DMS114 treated with DMSO at 0.1 percent for 48 hours (cell line): ENCODE measurements around the gene LMO2.
"Not testable (repeated sequence)": the region's sequence is repeated elsewhere in the genome, so short reads cannot be mapped to it uniquely, and the experiment has no call there.

Experiments
- DNase-seq: peaks from one replicate; lab custom pipeline; 2025; ENCODE audit not compliant: unreplicated experiment; lab: John Stamatoyannopoulos, UW

LMO2 gene

DNA sequence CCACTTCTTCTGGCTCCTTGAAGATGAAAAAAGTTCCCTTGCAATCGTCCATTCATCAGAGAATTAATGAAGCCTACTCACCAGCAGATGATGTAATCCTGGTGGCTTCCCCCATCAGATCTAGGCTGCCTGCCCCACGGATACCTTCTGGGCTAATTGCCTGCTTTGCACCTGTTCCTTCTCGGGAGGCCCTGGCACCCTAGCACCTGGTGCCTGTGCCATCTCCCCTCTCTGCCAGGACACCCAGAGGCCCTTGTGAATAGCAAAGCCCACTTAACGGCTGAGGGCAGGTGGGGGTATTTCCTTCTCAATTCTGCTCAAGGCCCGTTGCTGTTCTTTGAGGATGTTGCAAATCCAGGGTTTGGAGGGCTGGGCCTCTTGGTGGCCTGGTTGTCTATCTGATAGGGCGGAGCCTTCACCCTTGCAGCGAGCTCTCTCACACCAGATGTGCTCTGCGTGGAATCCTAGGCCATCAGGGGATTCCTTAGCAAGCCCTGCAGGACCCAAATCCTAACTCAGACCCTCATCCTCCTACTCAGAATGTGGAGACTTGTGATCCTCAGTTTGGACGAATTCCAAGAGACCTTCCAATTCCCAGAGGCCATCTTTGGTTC, at the start of gene LMO2:
Gene LMO2 (minus strand): TSS at position 363 of the 614 bp plus-strand sequence. CDS start 22,360 bp downstream, outside the sequence.
- no peak for DNase-seq

DNA sequence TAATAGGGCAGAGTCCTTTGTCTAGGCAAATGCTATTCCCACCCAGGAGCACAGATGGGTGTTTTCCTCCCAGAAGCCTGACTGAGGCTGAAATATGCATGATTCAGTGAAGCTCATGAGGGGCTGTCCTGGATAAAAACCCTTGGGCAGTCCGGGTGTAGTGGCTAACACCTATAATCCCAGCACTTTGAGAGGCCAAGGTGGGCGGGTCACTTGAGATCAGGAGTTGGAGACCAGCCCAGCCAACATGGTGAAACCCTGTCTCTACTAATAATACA, 48.6 kb upstream of the LMO2 start:
- DNase-seq = no peak

DNA sequence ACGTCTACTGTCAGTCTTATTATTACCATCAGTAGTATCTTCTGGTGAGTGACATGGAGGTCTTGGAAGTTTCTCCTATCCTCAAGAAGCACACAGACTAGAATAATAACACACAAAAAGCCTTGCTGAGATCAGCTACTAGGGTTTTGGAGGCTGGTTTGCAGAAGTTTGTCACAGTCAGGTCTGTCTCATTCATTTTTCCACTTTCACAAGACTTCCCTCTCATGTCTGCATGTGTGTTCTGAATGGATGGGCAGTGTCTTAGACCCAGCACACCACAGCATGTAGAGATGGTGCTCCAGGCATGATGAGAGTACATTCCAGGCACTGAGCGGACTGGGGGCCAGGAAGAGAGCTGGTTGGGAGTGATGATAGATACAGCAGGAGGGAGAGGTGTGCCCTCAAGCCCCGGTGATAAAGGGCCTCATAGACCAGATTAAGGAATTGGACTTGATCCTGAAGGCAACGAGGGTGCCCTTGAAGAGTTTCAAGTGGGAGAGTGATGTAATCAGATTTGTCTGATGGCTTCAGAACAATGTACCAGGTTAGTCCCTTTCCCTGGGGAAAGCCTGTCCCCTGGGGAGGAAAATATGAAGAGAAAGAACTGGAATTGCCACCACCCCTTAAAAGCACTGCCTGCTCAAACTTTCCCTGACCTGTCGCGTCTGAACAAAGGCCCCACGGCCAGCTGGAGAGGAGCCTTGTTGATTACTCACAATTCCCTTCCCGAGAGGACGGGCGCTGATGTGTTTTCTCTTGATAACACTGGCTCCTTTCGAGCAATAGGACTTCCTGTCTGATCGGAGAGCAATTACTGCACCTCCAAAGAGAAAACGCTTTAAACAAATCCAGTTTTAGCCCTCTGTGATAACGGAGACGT, 45.1 kb upstream of the LMO2 start:
- DNase-seq = no peak

DNA sequence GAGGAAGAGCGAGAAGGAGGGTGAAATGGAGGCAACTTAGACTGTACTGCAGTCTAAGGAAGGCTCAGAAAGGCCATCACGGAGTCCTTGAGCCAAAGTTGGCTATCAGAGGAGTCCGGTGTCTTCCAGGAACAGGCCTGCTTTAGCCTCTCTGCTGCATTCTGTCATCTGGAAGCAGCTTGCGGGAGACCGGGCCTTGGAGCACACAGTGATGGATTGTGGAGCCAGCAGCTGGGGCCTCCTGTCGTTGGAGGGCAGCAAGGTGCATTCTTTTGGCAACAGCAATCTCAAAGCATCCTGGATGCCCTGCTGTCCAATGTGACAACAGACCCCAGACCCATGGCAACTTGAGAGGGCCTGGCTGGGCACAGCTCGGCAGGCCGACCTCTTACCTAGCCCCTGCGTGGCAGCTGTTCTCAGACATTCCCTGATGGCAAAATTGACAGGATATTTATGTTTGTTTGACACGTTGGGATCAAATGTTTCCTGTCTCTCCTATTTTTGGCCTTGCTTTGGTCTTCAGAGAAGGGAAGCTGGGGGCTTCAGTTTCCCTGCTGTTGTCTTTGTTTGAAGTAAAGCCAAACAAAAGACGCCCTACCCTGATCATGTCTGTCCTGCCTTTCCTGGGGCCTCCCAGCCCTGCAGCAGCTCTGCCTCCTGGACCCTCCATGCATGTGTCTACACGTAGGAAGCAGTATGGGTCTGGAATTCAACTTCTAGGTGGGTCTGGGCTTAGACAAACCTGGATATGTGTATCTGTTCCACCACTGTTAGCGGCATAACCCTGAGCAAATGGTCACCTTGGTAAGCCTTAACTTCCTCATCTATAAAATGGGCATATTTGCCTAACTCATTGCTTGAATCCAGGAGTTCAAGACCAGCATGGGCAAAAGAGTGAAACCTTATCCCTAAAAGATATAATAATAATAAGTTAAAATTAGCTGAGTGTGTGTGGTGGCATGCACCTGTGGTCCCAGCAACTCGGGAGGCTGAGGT, 43.9 kb upstream of the LMO2 start:
- no peak for DNase-seq

DNA sequence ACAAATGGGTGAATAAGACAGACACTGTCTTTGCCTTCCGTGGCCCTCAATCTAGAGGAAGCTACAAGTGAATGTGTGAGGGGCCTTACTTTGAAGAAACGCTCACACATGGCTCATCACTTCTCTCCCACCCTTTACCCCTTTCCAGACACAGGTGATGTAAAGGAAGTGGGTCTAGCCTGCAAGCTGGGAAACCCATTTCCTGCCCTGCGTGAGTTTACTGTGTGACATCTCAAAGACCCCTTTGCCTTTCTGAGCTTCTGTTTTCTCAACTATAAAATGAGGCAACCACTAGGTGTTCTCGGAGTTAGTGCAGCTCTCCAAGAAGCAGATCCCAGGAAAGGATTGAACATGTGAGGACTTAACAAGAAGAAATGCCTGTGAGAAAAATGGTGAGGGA, 43.1 kb upstream of the LMO2 start:
- DNase-seq = no peak

DNA sequence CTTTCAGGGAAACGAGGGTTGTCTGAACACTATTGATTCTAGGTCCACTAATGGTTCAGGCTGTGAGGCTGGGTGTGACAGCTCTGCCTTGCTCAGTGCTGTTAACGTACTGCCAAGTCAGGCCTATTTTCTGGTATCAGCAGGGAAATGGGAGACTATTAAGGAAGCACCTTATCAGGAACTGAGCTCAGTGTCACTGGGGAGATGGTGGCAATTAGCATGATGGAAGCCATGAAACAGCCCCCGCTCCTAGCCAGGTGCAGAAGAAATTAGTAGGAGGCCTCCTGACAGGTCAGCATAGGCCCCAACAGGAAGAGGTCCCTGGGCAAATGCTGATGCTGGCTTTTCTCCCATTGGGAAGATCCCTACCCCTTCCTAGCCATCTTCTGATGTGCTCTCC, 42.6 kb upstream of the LMO2 start:
- no peak for DNase-seq

DNA sequence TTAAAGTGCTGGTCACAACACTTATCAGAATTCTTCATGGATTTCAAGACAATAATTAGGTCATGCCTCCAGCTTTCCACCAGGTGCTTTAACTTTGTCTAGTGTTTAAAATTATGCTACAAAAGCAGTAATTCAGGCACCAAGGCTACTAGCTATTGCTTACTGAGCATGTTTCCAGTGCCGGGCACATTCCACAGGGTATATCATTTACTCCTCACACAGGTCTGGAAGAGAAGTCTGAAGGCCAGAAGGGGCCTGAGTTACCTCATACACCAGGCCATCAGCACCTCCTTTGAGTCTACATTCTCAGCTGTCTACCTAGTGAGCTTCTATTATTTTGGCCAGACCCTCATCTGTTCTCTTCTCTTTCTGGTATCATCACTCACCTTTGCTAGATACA, 41.7 kb upstream of the LMO2 start:
- no peak for DNase-seq

DNA sequence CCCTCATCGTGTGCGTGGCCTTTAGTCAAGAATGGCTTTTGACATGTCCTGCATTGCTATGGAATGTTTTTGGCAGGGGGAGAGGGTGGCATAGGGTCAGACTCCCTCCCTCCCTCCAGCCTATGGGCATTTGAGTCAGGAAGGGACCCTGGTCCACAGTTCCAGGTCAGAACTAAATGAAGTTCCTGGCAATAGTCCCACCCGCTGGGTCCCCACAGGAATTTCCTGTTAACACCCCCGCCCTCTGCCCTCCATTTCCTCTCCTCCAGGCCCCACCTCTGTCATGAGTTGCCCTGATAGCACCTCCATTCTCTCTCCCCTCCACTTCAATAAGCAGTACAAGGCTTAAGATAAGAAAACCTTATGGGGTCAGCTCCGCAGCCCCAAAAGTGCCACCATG, 40.8 kb upstream of the LMO2 start:
- no peak for DNase-seq

DNA sequence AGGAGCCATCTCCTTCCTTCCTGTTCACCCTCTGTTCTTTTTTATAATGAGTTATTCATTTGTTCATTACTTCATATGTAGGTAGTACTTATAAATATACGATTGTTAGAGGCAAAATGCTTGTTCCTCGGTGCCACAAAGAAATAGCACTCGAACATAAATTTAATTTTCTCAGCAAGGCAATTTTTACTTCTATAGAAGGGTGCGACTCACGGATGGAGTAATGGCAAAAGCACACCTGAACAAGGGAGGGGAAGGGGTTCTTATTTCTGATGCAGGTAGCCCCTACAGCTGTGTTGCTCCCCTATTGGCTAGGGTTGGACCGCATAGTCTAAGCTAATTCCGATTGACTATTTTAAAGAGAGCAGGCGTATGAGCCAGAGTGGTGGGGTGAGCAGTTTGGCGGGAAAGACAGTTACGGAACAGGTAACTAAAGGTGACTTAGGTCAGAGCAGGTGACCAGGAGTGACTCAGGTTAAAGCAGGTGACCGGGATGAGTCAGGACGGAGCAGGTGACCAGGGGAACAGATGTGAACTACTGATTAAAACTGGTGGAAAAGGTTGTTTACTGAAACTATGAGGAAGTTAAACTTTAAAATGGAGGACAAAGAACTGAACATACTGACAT, 40.0 kb upstream of the LMO2 start:
- not testable (repeated sequence) for DNase-seq

DNA sequence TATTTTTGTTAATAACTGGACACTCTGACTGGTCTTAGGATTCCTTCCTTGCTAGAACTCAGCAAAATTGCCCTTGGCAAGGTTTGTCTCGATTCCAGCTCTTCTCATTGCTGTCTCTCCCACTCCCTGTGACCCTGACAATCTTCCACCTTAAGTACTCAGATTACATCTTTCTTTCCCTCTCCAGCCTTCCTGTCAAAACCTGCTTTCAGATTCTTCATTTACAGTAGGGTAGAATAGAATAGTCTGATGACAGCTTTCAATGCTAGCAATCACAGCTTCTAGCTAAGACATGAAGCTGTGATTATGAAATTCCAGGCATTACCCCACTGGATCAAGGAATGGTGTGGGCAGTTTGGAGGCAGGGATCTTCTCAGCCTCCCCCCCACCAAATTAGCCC, 39.2 kb upstream of the LMO2 start:
- DNase-seq = no peak

DNA sequence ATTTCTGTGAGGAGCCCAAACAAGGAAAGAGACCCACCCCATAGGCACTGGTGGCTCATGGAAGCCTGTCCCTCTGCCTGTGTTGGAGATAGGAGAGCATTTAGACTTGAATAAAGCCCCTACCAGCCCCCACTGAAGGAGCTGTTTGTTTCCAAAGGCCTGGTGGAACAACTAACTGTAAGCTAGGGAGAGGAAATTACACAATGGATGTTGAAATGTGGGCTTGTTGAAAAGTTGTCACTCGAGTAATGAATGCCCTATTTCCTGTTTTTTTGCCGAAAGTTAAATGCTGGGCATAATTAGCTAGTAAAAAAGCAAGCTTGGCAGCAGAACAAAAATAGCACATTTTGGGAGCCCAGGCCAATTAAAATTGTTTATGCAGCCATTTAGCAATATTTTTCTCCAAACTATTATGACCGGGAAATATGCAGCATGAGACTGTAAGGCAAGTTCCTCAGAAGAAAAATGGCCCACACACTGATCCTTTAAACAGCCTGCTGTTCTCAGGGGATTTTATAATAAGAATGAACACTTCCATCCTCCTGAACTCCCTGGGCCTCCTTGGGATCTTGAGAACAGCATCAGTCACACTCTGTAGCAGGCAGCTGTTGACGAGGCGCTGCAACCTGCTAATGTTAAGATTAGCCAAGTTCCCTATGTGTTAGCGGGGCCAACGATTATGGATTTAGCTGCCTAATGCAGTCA, 38.6 kb upstream of the LMO2 start:
- DNase-seq = no peak

DNA sequence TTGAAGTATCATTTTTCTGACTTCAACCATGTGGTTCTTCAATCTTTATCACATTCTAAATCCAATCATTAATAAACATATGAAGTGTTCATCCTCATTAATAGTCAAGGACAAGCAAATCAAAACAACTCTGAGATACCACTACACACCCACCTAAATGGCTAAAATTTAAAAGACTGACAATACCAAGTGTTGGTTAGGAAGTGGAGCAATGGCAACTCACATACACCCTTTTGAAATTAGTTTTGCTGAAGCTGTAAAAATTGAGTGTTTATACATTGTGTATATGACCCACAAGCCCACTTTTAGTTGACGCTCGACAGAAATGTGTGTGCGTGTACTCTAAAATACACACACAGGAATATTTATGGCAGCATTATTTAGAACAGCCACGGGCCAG, 36.7 kb upstream of the LMO2 start:
- no peak for DNase-seq

DNA sequence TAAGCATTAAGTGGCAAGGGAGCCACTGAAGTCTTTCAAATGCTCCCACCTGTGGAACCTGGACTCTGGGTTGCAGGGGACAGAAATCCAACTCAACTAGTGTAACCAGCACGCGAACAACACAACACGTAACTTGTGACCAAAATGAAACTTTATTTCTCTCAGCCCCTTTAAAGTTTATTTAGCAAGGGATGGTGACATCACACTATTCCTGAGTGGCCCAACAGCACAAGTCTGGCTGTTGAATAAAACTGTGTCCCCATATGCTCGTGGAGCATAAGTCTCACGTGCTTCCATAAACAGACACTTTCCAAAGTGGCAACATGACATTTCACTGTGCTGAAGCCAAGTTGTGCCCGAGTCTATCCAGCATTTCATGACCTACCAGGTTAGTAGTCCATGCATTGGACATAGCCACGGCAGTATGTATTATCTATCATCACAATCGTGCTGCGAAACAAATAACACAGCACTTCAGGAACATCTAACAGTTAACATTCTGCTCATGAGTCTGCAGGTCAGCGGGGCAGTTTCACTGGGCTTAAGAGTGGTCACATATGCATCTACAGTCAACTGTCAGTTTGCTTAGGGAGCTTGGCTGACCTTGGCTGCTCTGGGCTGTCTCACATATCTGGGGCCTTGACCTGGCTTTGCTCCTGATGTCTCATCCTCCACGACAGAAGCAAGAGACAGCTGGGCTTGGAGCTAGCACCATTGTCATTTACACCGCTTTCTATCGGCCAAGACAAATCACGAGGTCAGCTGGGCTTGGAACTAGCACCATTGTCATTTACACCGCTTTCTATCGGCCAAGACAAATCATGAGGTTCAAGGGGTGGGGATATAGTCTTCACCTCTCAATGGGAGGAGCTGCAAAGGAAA, 35.0 kb upstream of the LMO2 start:
- DNase-seq = no peak

DNA sequence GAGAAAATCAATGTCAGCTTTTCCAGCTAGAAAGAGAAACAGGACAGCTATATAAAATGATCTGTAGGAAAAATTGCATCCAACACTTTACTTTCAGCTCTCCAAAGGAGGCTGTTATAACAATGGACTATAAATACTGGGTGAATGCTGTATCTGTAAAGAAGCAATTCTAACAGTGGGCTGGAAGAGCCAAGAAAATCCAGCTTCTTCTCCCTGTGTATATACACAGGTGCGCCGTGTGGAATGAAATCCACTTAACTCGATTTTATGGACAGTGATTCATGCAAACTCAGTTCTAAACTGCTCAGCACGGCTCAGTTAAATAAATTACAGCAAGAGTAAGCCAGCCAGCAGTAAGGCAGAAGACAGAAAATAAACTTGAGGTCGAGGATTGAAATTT, 32.5 kb upstream of the LMO2 start:
- DNase-seq = no peak

DNA sequence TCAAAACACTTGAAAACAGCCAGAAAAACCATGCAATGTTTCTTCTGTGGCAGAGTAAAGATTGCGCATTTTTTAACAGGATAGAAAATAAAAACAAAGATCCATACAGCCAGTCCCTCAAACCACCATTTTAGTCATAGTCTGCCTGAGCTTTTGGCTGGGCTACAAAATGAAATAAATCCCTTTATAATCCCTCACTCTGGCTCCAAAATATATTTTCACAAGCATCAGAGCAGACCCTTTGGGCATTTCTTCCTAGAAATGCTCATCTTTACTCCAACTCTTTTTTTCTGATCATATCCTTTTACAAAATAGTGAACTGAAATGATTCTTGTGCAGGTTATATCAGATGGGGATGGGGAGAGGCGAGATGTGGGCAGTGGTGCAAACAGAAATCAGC, 31.8 kb upstream of the LMO2 start:
- DNase-seq = no peak

DNA sequence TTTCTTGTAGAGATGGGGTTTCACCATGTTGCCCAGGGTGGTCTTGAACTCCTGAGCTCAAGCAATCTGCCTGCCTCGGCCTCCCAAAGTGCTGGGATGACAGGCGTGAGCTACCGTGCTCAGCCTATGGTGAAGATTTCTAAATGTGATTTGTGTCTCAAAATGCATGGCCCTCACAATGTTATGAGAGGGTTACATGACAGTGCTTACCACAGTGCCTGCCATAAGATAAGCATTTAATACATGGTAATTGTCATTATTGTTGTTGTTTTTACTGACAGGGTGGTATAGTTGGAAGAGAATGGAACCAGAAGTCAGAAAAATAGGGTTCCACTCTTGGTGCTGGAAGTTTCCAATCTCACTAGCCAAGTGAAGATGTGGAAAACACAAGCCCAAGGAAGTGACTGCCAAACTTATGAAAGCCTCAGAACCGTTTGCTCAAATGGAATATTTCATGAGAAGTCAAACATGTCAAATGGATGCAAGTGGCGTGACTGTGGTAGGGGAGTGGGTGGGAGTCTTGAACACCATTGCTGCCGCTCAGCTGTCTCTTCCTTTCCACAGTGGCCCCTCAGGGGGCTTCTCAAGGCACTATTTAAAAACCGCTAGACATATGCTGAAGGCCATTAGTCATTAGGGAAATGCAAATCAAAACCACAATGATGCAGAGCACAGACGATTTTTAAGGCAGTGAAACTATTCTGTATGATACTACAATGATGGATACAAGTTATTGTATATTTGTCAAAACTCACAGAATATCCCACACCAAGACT, 29.1 kb upstream of the LMO2 start:
- DNase-seq = no peak

DNA sequence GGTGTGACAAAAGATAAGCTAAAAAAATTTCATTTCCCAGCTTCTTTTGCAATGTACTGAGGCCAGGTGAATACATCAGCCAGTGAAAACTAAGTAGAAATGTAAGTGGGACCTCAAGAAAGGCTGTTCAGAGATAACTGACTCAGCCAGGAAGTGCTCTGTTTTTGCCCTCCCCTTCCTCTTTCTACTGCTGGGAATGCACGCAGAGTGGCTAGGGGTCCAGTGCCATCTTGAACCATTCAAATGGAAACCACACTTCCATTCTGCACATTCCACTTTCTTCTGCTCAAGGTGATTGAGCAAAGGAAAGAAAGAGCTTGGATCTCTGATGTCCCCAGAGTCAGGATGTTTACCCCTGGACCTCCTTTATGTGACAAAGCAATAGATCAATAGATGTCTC, 27.8 kb upstream of the LMO2 start:
- DNase-seq = no peak

DNA sequence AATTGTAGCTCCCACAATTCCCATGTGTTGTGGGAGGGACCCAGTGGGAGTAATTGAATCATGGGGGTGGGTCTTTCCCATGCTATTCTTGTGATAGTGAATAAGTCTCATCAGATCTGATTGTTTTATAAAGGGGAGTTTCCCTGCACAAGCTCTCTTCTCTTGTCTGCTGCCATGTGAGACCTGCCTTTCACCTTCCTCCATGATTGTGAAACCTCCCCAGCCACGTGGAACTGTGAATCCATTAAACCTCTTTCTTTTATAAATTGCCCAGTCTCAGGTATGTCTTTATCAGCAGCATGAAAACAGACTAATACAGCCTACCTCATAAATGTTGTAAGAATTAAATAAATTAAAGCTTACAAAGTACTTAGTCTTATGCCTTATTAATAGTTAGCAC, 25.5 kb upstream of the LMO2 start:
- not testable (repeated sequence) for DNase-seq

DNA sequence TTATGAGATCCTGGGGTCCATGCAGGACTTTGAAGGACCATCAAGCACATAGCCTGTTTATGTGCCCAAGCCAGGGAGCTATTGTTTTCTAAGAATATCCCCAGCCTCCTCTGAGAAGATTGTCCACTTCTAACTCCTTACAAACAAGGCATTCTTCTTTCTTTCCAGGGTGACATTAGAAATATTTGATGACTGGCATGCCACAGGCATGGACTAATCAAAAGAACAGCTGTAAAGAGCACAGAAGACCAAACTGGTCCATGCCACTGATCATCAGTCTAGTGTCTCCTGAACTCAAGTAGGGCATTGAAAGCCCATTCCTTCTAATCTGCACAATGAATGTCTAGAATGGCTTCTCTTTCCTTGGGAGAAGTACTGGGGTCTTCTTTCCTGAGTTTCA, 24.9 kb upstream of the LMO2 start:
- no peak for DNase-seq
